HG03139 (cell line): ENCODE results near the gene SLC38A1.

Source experiments
- ATAC-seq: cut with Tn5 transposase; IDR thresholded peaks from one replicate; pipeline ENCODE4 v1.9.1; 2021; ENCODE audit not compliant: unreplicated experiment

SLC38A1 gene

GRCh38 chr12:46144433-46144832 is 124.4 kb downstream of the SLC38A1 start:
- no peak for ATAC-seq

GRCh38 chr12:46136249-46136648 is 132.6 kb downstream of the SLC38A1 start:
- ATAC-seq: no peak

- no peak for ATAC-seq
Observed at GRCh38 chr12:46135750-46136149, 133.1 kb downstream of the SLC38A1 start.

GRCh38 chr12:46134852-46135251 is 134.0 kb downstream of the SLC38A1 start:
- no peak for ATAC-seq

- ATAC-seq: no peak
Observed at GRCh38 chr12:46134205-46134811, 134.5 kb downstream of the SLC38A1 start.

GRCh38 chr12:46133751-46134150 is 135.1 kb downstream of the SLC38A1 start:
- ATAC-seq: no peak
